Anterior cingulate cortex (tissue), 58 donors: ENCODE measurements around the gene NOM1.

Experiments
- DNase-seq, 58 donors: peaks; one replicate each; lab custom pipeline; 2025; lab: John Stamatoyannopoulos, UW

Gene NOM1

DNA sequence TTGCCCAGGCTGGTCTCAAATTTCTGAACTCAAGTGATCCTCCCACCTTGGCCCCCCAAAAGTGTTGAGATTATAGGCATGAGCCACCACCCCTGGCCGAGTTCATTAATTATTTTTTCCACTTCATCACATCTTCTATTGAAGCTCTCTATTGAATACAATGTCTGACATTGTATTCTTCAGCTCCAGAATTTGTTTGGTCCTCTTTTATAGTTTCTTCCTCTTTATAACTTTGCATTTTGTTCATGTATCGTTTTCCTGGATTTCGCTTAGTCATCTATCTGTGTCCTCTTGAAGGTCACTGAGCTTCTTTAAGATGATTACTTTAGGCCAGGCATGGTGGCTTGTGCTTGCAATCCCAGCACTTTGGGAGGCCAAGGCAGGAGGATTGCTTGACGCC, 30.2 kb downstream of the NOM1 start:
- no peak for DNase-seq

DNA sequence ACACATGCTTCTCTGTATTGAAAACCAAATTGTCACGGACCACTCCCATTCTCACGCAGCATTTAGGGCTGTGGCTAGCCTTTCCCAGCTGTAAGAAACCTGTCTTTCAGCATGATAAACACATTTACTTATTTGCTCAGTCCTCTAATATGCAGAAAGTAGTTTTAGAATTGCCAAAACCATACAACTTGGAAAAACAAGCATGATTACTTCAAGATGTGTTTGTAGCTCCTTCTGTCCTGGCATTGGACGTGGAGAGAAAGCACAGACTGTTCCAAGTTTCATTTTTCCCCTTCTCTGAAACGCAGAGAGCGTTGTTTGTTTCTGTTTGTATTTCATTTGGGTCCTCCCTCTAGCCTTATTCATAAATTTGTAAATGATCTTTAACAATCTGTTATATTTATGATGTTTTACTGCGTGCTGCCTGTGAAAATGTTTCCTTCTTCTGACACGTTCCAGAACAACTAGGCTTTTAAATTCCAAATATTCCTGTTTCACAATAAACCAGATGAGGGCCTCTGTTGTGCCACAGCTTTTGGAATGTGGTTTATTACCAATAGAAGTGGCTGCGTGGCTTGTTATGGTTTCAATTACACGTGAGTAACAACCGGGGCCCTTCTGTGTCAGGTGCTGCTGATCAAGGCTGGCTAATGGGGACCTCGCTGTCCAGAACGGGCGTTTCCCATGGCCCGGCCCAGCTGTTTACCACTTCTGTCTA, 34.8 kb downstream of the NOM1 start:
- DNase-seq: no peak

DNA sequence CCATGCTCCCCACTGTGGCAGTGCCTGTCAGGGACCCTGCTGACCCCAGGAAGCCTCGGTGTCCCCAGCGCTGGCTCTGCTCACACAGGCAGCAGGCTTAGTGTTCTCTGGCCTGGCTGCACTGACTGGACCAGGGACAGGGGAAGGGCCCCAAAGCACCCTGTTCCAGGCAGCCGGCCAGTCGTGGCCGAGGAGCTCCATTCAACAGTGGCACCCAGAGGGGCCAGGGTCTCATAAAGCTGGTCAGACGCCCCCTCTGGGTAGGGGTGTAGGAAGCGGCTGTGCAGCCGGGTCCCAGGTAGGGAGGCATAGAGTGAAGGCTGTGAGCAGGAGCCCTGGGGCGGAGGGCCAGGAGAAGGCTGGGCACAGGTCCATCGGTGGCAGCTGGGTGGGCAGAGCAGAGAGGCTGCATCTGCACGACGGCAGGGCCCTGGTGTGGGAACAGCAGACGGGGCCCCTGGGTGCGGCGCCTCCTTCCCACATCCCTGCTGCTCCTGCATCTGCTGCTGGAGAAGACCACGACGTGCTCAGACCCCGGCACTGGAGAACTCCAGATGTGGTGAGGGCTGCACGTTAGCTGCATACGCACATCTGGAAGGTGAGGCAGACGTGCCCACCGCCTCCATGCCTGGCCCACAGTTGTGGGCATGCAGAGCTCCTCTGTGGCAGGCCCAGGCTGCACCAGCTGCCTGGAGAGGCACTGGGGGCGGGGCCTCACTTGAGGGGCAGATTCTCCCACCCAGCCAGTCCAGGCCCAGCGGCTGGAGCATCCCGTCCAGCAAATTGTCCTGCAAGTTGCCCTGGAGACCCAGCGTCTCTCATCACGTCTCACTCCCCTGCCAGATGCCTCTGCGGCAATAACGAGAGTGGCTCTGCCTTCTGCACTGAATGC, 35.8 kb downstream of the NOM1 start:
- DNase-seq: no peak

DNA sequence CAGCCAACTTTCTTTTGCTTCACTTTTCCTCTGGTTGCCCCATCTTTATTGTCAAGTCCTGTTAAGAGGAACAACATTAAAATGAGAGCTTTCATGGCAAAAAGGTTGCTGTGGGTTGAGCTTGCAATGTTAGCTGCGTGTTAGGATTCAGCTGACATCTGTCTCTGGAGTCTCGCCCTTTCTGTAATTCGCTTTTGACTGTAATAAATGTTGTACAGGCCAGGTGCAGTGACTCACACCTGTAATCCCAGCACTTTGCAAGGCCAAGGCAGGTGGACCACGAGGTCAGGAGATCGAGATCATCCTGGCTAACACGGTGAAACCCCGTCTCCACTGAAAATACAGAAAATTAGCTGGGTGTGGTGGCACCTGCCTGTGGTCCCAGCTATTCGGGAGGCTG, 36.9 kb downstream of the NOM1 start:
- DNase-seq: no peak

DNA sequence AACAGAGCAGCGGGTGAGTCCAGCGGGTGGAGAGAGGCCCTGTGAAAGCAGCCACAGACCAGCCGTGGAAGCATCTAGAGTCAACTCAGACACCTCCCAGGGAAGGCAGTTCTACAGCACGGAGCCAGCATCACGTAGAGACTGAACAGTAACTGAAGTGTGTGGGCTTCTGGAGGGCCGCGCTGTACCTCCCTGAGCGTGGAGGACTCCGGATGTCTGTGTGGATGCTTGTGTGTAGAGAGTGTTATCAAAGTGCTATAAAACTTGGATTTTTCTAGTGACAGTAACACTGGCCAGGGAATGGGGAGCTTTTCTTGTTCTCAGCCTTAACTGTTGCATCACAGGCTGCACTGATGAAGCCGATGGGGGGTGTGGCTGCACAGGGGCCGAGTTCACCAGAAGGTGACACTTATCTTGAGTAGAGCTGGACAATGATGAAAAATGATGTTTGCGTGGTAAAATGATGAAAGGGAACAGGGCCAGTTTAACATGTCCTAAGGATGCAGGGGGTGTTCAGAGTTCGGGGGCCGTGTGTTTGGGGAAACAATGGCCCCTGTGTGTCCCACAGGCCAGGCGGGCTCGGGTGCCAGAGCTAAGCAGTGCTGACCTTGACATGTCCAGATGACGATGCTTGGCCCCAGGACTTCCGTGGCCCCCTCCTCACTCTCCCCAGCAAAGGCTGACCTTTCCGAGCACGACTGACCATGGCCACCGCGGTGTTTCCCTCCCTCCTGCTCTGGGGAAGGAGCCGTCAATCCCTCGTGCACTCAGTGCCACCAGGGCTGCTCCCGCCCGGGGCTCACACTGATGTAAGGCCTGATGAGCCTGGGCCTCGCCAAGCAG, 39.1 kb downstream of the NOM1 start:
- DNase-seq: no peak

DNA sequence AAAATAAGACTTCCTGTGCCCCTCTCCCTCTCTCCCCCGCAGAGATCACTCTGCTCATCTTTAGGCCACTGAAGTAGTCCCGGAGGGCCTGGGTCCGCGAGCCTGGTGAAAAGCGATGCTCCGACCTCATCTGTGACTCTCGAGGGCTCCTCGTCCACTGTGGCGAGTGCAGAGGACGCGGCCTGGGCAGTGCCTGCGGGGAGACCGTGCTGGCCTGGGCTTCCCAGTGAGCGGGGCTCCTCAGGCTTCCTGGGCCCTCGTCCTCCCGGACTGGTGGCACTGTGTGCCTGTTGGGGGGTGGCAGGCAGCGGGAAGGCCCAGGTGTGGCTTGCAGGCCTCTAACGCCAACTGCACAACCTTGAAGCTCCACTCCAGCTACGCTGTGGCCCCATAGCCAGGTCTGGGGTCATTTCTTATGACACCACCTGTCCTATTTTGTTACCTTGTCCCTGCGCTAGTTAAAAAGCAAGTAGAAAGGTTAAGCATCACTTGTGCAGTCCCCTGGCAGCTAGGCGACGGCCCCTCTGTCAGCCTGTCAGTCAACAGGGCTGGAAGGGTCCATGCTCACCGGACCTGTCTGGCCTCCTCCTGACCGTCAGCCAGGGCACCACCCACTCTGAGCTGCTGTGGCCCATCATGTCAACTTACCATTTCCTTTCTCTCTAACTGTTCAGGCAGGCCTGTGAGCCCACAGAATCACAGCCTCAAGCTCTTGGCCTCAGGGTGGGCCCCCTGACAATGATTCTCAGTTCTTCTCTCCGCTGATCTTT, 40.4 kb downstream of the NOM1 start:
- no peak for DNase-seq

DNA sequence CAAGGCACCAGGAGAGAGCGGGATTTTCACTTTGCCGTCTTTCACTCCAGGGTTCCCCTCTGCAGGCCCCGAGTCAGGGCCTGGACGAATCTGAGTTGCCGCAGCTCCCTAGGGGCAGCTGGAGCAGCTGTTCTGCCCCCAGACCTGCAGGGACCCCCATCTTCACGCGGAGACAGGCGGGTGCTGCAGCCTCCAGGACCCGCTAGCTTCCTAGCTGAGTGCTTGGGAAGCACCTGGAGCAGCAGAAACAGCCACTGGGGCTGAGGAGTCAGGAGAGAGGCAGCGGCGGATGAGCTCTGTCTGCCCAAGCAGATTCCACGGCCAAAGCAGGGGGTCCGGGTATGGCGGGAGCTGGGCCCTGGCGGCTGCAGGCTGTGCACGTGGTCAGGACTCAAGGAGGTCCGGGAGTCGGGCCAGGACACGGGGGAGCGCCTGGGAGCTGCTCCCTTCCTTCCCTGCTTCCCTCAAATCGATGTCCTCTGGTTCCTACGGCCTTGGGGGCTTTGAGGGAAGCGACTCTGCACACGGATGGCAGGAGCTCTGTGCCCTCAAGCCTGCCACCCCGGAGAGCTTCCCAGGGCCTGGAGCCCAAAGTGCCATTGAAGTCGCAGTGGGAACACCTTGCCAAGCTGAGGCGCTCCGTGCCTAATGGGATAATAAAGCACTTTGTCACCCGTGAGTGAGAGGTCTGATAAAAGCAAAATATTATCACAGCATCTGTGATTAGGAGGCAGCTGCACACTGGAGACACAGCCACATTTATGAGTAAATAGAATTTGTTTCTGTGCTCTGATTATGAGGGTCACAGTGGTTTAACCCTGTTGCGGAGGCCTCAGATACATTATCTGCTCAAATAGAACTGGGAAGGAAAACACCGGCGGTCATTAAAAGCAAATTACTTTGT, 43.8 kb downstream of the NOM1 start:
- peak in 1 of 58 donors; percentile 4 for DNase-seq

DNA sequence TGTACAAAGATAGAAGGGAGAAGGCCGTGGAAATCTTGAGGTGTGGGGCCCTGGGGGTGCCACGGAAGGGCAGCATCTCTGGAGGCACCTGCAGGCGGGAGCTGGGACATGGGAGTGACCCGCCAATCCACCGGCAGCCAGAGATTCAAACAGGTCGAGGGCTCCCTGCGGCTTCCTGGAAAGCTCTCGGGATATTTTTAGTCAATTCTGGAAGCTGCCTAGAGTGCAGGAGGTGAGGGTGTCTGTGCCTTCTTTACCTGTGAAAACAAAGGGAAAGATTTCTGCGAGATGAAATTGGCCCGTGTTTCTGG, 44.4 kb downstream of the NOM1 start:
- no peak for DNase-seq

DNA sequence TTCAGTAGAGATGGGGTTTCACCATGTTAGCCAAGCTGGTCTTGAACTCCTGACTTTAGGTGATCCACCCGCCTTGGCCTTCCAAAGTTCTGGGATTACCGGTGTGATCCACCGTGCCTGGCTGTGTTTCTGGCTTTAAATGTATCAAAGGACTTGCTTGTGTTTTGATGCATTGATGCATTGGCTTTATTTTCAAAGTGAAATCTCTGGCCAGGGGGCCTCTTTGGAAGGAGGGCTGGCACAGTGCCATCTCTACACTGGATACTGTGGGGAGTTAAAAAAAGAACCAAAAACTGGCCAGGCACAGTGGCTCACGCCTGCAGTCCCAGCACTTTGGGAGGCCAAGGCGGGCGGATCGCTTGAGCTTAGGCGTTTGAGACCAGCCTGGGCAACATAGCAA, 44.9 kb downstream of the NOM1 start:
- no peak for DNase-seq

DNA sequence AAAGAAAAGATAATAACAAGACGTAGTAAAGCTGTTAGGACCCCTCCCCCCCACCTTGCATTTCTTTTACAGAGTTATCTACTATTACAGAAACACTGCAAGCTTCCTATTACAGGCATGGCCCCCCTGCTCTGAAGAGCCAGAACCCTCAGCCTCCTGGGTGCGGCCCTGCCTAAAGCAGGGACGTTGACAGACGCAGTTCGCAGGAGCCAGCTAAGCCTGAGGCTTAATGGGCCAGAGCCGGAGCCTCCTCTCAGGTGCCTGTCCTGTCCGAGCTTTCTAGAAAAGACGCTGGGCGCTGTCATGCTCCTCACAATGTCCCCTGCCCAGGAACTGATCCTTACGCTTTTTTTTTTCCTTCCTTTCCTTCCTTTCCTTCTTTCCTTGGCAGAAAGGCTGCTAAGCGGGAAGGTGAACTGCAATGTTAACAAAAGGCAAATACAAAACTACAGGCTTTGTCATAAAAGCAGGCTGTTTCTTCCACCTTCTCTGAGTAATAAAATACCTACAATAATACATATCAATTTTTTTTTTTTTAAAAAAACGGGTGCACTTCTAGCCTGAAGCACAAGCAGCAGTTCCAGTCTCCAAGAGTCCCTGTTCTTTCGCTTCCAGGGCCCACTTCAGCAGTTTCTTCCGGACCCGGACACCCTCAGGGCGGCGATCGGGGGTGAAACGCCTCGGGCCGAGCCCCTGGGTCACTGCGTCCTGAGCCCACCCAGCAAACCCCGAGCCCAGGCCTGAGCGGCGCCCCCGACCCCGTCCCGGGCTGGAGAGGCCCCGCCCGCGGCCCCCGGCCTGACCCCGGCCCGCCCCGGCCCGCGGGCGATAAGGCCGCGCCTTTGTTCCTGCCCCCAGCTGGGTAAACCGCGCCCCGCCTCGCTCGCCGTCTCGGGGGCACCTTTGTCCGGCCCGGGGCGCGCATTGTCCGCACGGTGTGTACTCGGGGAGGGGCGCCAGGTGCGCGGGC, 49.8 kb downstream of the NOM1 start:
- DNase-seq: no peak

DNA sequence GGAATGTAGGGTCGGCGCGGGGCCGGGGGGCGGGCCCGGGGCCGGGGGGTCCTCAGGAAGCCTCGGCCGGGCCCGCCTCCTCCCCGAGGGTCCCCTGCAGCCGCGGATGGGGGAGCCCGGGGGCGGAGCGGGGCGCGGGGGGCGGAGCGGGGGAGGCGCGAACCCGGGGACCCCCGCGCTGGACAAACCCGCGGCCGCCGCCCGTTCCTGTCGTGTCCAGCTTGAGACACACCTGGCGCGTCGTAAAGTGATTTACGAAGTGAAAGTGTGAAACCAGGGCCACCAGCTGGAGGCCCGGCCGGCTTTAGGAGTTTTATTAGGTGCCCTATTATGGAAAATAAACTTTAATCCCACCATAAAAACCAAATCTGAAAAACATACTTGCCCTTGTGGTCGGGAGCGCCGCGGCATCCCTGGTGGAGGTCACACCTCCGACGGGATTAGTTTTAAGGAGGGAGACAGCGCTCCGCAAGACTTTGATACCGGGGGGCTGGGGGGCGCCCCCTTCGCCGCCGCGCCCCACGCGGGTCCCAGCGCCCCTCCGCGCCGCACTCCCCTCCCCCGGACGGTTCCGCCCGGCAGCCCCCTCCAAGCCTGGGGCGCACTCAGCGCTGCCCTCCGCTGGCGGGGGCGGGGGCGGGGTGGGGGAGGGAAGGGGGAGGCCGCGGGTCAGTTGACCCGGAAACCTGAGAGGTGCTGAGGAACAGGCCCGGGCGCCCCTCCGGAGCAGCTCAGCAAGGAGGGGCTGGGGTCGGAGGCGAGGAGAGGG, 50.6 kb downstream of the NOM1 start:
- DNase-seq: no peak

DNA sequence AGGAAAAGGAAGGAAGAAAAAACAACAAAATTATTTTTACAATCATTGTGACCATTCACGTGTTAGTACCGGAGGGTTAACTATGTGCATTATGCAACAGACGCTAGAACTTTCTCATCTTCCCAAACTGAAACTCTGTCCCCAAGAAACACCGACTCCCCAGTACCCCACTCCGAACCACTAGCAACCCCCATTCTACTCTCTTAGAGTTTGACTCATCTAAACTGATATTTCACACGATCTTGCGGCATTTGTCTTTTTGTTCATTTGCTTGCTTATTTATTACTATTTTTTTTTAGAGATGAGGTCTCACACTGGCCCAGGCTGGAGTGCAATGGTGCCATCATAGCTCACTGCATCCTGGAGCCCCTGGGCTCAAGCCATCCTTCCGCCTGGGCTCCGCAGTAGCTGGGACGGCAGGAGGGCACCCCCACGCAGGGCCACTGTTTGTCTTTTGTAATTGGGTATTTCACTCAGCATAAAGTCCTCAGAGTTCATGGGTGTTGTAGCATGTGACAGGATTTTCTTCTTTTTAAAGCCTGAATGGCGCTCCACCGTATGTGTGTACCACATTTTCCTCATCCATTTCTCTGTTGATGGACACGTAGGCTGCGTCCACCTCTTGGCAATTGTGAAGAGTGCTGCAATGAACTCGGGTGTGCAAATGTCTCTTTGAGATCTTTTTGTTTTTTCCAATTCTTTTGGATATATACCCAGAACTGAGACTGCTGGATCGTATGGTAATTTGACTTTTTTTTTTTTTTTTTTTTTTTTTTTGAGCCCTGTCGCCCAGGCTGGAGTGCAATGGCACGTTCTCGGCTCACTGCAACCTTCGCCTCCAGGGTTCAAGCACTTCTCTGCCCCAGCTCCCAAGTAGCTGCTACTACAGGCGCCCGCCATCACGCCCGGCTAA, 51.5 kb downstream of the NOM1 start:
- DNase-seq: no peak

DNA sequence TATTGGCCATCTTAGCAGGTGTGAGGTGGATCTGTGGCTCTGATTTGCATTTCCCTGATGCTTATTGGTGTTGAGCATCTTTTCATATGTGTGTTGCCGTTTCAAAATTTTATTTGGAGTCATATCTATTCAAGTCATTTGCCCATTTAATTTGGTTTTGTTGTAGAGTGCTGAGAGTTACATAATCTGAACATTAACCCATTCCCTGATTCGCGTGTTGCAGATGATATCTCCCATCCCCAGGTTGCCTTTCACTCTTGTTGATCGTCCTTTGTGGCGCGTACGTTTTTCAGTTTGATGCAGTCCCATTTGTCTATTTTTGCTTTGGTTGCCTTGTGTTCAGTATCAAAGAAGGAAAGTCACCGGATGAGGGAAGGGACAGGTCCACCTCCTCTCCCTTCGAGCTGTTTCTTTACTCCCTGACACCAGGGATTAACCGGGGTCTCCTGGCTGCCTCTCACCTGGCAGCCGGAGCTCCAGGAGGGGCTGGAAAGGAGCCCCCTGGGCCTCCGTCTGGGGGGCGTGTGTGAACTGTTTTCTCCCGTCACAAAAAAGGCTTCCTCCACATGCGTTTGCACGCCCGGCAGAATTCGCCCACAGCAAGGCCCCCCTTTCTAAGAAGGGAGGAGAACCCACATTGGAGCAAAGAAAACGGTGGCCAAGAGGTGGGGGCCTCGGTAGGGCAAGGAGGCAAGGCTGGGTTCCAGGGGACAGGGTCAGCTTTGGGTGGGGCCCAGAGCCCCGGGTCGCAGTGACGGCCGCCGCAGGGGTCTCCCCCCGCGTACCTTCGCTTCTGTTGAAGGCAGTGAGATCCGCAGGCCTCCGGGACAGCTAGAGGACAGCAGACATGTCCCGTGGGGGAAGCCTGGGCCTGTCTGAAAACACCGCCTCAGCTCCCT, 52.7 kb downstream of the NOM1 start:
- no peak for DNase-seq

DNA sequence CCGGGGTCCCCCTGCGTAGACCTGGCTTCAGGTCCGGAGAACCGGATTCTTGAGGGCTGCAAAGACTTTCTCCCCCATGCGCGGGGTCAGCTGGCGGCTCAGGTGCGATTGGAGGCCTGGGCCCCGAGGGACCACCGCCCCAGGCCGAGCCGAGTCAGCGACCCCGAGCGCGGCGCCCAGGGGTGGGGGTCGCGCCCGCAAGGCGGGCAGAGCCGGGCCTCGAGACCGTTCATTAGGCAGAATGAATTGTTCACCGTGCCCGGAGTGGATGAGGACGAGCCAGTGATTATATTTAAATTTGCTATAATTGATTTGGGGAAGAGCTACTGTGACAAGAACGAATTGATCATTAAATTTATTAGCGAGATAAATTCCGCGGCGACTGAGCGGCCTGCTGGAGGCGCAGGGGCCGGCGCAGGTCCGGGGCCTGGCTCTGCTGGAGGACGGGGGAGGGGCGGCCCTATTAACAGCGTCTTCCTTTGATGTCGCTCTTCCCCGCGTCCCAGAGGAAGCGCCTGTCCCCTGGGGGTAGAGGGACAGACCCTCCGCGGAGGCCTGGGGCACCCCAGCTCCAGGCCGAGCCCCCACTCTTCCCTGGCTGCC, 53.4 kb downstream of the NOM1 start:
- no peak for DNase-seq

DNA sequence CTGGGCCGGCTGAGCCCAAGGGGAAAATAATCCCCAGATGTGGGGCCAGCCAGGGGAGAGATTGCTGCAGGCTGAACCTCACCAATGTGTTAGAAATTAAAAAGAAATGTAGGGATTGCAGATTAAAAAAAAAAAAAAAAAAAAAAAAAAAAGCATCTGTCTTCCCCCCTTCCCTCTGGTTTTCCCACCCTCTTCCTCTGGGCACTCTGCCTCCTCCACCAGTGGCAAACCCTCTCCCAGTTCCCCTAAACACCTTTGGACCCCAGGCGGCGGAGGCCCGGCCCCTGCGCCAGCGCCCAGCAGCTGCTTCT, 53.9 kb downstream of the NOM1 start:
- DNase-seq: no peak
